Karpas-422 (cell line): ENCODE measurements around the gene MRPL32. TPM values are rescaled to one million over a fixed set of nuclear protein-coding genes. Genes with fewer than 3 reads are reported as not detected.

ENCODE experiments used
- DNase-seq: peaks from one replicate; pipeline ENCODE4 v3.0.0-alpha.2; 2015
- H2AFZ ChIP-seq: fragments of 200-600 bp; sonication (generic); 2 replicates; pipeline ENCODE4 v1.6.1; 2014; ENCODE audit warnings: antibody characterized with exemption, low read length, mixed read lengths
- H3K27ac ChIP-seq: fragments of 200-600 bp; sonication (generic); 2 replicates; pipeline ENCODE4 v1.5.1; 2014; ENCODE audit warnings: mild to moderate bottlenecking, low read length, moderate library complexity
- H3K27me3 ChIP-seq: fragments of 200-600 bp; sonication (generic); 2 replicates; pipeline ENCODE4 v1.6.1; 2014; ENCODE audit warnings: low read length, mixed read lengths
- H3K36me3 ChIP-seq: fragments of 200-600 bp; sonication (generic); 2 replicates; pipeline ENCODE4 v1.6.1; 2014; ENCODE audit warnings: low read length, mixed read lengths; ENCODE audit not compliant: insufficient read depth
- H3K4me1 ChIP-seq: fragments of 200-600 bp; sonication (generic); 2 replicates; pipeline ENCODE4 v1.6.1; 2014; ENCODE audit warnings: mild to moderate bottlenecking, low read length, mixed read lengths
- H3K4me2 ChIP-seq: fragments of 200-600 bp; sonication (generic); 2 replicates; pipeline ENCODE4 v1.6.1; 2014; ENCODE audit warnings: low read length, low read depth, mild to moderate bottlenecking; ENCODE audit not compliant: poor library complexity, severe bottlenecking
- H3K4me3 ChIP-seq: fragments of 200-600 bp; sonication (generic); 2 replicates; pipeline ENCODE4 v1.5.1; 2014; ENCODE audit warnings: mild to moderate bottlenecking, antibody characterized with exemption, low read length, mixed read lengths
- H3K79me2 ChIP-seq: fragments of 200-600 bp; sonication (generic); 2 replicates; pipeline ENCODE4 v1.6.1; 2014; ENCODE audit warnings: mild to moderate bottlenecking, low read length, mixed read lengths
- H3K9ac ChIP-seq: fragments of 200-600 bp; sonication (generic); 2 replicates; pipeline ENCODE4 v1.6.0; 2014; ENCODE audit warnings: low read length
- H3K9me2 ChIP-seq: fragments of 200-600 bp; sonication (generic), shearing (Covaris generic); replicated peaks from 2 replicates; pipeline ENCODE4 v1.6.0; 2014; ENCODE audit warnings: mild to moderate bottlenecking, low read length, moderate library complexity; ENCODE audit not compliant: insufficient read depth
- H3K9me3 ChIP-seq: fragments of 300-700, 200-600 bp; sonication (generic); 2 replicates; pipeline ENCODE4 v1.6.1; 2014; ENCODE audit warnings: low read length, mixed read lengths
- H4K20me1 ChIP-seq: fragments of 200-600 bp; sonication (generic); 2 replicates; pipeline ENCODE4 v1.6.1; 2014; ENCODE audit warnings: mild to moderate bottlenecking, antibody characterized with exemption, low read length, low read depth; ENCODE audit not compliant: insufficient read depth
- total RNA-seq: library from RNA; depleted of rRNA; stranded (reverse); fragments of >200 nt; shearing (Covaris generic); gene quantifications from 2 replicates; pipeline ENCODE4 v1.2.3, GENCODE V29; 2014; ENCODE audit warnings: low replicate concordance

Gene MRPL32
- total RNA-seq, 1 experiment from 2014 or later, result 41.6 TPM

- Histone ChIP-seq H3K4me3 (peak overlapping the region; percentile 89), H3K27me3 (no peaks in the 10 kb centered on the region)
- no peak for DNase-seq
Observed at GRCh38 chr7:42931447-42931833, 736 bp upstream of the MRPL32 start.

DNA sequence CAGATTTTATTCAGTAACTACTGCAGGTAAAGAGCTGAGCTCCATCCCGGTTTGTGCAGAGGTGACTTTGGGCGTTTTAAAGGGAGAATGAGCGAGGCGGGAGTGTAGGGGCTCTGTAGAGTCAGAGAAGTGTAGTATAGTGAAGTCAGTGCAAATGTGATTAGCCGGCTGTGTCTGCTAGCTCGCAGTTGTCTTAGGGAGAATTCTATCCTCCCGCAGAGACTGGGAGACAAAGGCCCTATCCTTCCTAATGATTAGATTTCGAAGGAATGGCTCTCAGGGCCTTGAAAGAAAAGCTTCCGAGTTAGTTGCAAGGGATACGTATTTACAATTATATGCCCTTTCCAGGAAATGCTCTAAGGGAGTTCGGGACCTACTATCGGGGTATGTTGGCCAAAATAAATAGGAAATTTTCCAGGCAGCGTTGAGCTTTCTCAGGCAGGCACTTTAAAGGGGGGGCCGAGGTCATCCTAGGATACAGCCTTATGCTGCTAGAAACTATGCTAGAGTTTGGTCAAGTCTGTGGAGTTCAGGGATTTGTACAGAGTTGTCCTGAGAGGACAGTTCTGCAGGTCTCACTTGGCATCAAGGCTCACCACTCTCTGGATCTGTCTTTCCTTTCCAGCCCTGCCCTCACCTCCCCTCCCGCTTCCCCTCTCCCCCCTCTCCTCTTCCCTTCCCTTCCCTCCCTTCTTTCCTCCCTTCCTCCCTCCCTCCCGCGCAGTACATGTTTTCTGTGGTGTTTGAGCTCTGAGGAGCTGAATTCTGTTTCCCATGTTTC is 825 bp downstream of the MRPL32 start:
- Histone ChIP-seq H3K36me3 (peaks cover 37% of the 10 kb centered on the region), H4K20me1 (peaks cover 7% of the 10 kb centered on the region; the same call in 1 of the 2 replicates), H3K9me2 (no peaks in the 10 kb centered on the region), H3K4me3 (peak overlapping the region; percentile 89), H3K27me3 (no peaks in the 10 kb centered on the region), H3K4me2 (peak overlapping the region; percentile 80), H3K4me1 (peaks cover 46% of the 10 kb centered on the region), H3K27ac (no peak overlapping the region; the same call in 1 of the 2 replicates), H3K9ac (peak overlapping the region; percentile 82), H3K79me2 (peaks cover 80% of the 10 kb centered on the region), H2AFZ (no peak overlapping the region), H3K9me3 (no peaks in the 10 kb centered on the region)
- peak; percentile 52 for DNase-seq

More at GRCh38 chr7:42931447-42931833, 736 bp upstream of the MRPL32 start:
- Histone ChIP-seq H3K9me2 (no peaks in the 10 kb centered on the region), H3K79me2 (peaks cover 96% of the 10 kb centered on the region), H3K9ac (peak overlapping the region; percentile 85), H2AFZ (0 out of 2 replicates have a peak overlapping the region, but pooled peaks have one; percentile 49), H3K4me1 (peaks cover 58% of the 10 kb centered on the region), H3K27ac (peak overlapping the region; percentile 38; the same call in 1 of the 2 replicates), H4K20me1 (peaks cover 7% of the 10 kb centered on the region; the same call in 1 of the 2 replicates), H3K9me3 (no peaks in the 10 kb centered on the region), H3K36me3 (peaks cover 31% of the 10 kb centered on the region), H3K4me2 (peak overlapping the region; percentile 87)

- Histone ChIP-seq H3K27me3 (no peaks in the 10 kb centered on the region), H3K27ac (no peak overlapping the region), H3K9me3 (no peaks in the 10 kb centered on the region), H3K79me2 (peaks cover 67% of the 10 kb centered on the region), H3K4me3 (no peak overlapping the region), H3K4me2 (no peak overlapping the region), H3K36me3 (peaks cover 33% of the 10 kb centered on the region), H3K9me2 (no peaks in the 10 kb centered on the region), H4K20me1 (peaks cover 7% of the 10 kb centered on the region; the same call in 1 of the 2 replicates), H2AFZ (no peak overlapping the region), H3K9ac (no peak overlapping the region), H3K4me1 (peaks cover 33% of the 10 kb centered on the region)
- DNase-seq, result no peak
Observed at GRCh38 chr7:42934291-42934690, 2.1 kb downstream of the MRPL32 start.

DNA sequence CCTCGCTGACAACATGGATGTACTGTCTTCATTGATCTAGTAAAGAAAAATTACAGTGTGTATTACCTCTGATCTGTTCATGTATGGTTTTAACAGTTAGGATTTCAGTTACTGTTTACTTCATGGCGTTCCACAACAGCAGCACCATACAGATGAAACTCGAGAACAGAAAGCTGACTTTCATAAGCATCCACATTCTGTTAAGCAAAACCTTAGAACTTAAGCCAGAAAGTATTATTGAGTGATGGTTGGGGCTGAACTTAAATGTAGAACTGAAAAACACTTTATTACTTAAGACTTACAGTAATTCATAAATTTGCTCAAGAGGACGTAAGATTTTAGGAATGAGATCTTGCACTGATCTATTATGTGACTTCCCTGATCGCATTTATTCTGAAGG is 3.7 kb downstream of the MRPL32 start:
- H3K9me2 ChIP-seq, result no peaks in the 10 kb centered on the region
- H3K79me2 ChIP-seq, result peaks cover 51% of the 10 kb centered on the region
- no peak overlapping the region for H3K9ac ChIP-seq
- H3K4me1 ChIP-seq, result peaks cover 17% of the 10 kb centered on the region
- no peak for DNase-seq
- H3K27ac ChIP-seq, result no peak overlapping the region
- no peaks in the 10 kb centered on the region for H3K9me3 ChIP-seq
- no peaks in the 10 kb centered on the region for H3K27me3 ChIP-seq
- H4K20me1 ChIP-seq, result peaks cover 3% of the 10 kb centered on the region; the same call in 1 of the 2 replicates
- H3K4me3 ChIP-seq, result no peak overlapping the region
- H3K36me3 ChIP-seq, result peaks cover 37% of the 10 kb centered on the region
- H2AFZ ChIP-seq, result no peak overlapping the region
- no peak overlapping the region for H3K4me2 ChIP-seq

DNA sequence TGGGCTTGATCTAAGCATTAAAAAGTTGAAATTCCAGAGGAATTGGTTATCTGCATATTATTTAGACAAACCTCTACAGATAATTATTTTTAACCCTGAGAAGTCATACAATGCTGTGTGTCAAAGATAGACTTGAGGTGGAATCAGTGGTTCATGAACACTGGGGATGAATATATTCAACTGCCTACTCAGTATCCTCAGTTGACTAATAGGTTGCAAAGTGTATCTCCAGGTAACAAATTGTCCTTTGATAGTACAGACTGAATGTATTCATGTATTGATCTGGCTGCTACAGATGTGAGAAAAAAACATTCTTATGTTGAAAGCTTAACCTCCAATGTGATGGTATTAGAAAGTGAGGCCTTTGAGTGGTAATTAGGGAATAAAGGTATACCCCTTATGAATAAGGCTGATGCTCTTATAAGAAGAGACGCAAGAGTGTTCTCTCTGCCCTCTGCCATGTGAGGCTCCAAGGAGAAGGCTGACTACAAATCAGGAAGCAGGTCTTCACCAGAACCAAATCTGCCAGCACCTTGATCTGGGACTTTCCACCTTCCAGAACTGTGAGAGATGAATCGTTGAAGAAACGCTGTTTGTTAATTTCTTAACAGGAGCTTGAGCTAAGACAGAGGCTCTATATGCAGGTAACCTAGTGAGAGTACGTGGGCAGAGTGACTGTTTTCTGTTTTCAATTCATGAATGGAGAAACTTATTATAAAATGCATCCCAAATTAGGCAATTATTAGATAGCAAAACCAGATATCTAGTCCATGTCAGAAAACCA is 7.5 kb downstream of the MRPL32 start:
- no peak for DNase-seq

GRCh38 chr7:42940985-42941847 is 9.0 kb downstream of the MRPL32 start:
- H3K4me2 ChIP-seq, result no peak overlapping the region
- H3K9me2 ChIP-seq, result no peaks in the 10 kb centered on the region
- H3K9ac ChIP-seq, result no peak overlapping the region
- peak; percentile 89 for DNase-seq
- no peak overlapping the region for H3K27ac ChIP-seq
- no peaks in the 10 kb centered on the region for H3K9me3 ChIP-seq
- H3K36me3 ChIP-seq, result peaks cover 17% of the 10 kb centered on the region; the same call in 1 of the 2 replicates
- H4K20me1 ChIP-seq, result no peaks in the 10 kb centered on the region
- H3K4me1 ChIP-seq, result no peaks in the 10 kb centered on the region
- no peak overlapping the region for H2AFZ ChIP-seq
- peaks cover under 1% of the 10 kb centered on the region; the same call in 1 of the 2 replicates for H3K79me2 ChIP-seq
- no peaks in the 10 kb centered on the region for H3K27me3 ChIP-seq
- no peak overlapping the region for H3K4me3 ChIP-seq

More for the DNA sequence above, 7.5 kb downstream of the MRPL32 start:
- Histone ChIP-seq H4K20me1 (no peaks in the 10 kb centered on the region), H3K9ac (no peak overlapping the region), H3K27me3 (no peaks in the 10 kb centered on the region), H3K4me2 (no peak overlapping the region), H3K4me1 (peaks cover 3% of the 10 kb centered on the region; the same call in 1 of the 2 replicates), H3K4me3 (no peak overlapping the region), H3K79me2 (peaks cover 16% of the 10 kb centered on the region), H3K9me3 (no peaks in the 10 kb centered on the region), H2AFZ (no peak overlapping the region), H3K9me2 (no peaks in the 10 kb centered on the region), H3K27ac (no peak overlapping the region), H3K36me3 (peaks cover 33% of the 10 kb centered on the region)

- H3K9ac ChIP-seq, result no peak overlapping the region
- H3K79me2 ChIP-seq, result no peaks in the 10 kb centered on the region
- no peaks in the 10 kb centered on the region for H4K20me1 ChIP-seq
- no peak overlapping the region for H2AFZ ChIP-seq
- no peaks in the 10 kb centered on the region for H3K36me3 ChIP-seq
- H3K4me3 ChIP-seq, result no peak overlapping the region
- no peaks in the 10 kb centered on the region for H3K27me3 ChIP-seq
- no peaks in the 10 kb centered on the region for H3K9me2 ChIP-seq
- H3K4me2 ChIP-seq, result no peak overlapping the region
- no peak overlapping the region for H3K27ac ChIP-seq
- no peak for DNase-seq
- no peaks in the 10 kb centered on the region for H3K4me1 ChIP-seq
- no peaks in the 10 kb centered on the region for H3K9me3 ChIP-seq
Observed at GRCh38 chr7:42945821-42946626, 13.8 kb downstream of the MRPL32 start.
